ENCODE results near the gene PPP5C. TPM values are rescaled to one million over a fixed set of nuclear protein-coding genes. Genes with fewer than 3 reads are reported as not detected.

Gene PPP5C
- total and polyA plus RNA-seq, 2 of the 13 experiments (the other 11 are each of a cell fraction or from before 2014, with no cell fraction given): 41.6 to 67.9 TPM

DNA sequence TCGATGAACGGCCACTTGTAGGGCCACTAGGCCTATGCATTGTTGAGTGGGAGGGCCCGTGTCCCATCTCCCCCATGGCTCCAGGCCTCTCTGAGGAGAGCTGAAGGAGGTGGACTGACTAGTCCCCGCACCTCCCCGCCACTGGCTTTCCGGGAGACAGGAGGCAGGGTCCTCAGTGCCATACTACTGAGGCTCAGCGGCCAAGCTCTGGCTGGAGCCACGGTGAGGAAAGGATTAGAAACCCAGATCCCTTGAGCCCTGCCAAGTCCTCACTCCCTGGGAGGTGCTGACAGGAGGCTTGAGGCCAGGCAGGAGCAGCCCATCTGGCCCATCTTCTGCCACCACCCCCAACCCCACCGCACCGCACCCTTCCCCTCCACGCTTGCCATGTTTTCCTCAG lies 37.5 kb downstream of the PPP5C start:
- WGBS (ENCODE audit: low lambda C conversion rate): 100% methylated on average over 5 of the region's 11 CpGs
- Histone ChIP-seq H3K9me3 (ENCODE audit: low read length) (no peaks in the 10 kb centered on the region), H3K4me1 (ENCODE audit: insufficient read depth, low read length) (peaks cover 11% of the 10 kb centered on the region), H3K79me2 (ENCODE audit: insufficient read depth, low read length) (no peaks in the 10 kb centered on the region), H3K4me2 (ENCODE audit: low read depth, low read length) (no peak overlapping the region), H3K27ac (ENCODE audit: extremely low read length, insufficient read depth, low read length) (no peak overlapping the region), H3K4me3 (replicated peaks in 1 of 3; ENCODE audit: insufficient read depth in 1 of 3, low read depth in 2 of 3, low read length in 3 of 3) (no peak overlapping the region), H4K20me1 (ENCODE audit: insufficient read depth, low read length) (no peaks in the 10 kb centered on the region), H2AFZ (ENCODE audit: low read length) (no peak overlapping the region), H3K27me3 (ENCODE audit: control insufficient read depth in 1 of 2, insufficient read depth in 2 of 2, low read length in 2 of 2) (no peaks in the 10 kb centered on the region), H3K36me3 (replicated peaks in 1 of 2; ENCODE audit: control insufficient read depth in 1 of 2, insufficient read depth in 2 of 2, low read length in 2 of 2) (peaks cover 16 to 75% of the 10 kb centered on the region in 2 experiments), H3K9ac (ENCODE audit: insufficient read depth, low read depth, low read length) (no peak overlapping the region)
- no peak for DNase-seq (ENCODE audit: low spot score)
- no TSS peak for BruUV-seq (replicated peaks)
- ChIA-PET POLR2A (no interaction called here), CTCF (ENCODE audit: low intra/inter-chr PET ratio, low total read pairs) (no interaction called here)
- ATAC-seq: no peak
- intact Hi-C loops (cut with micrococcal nuclease; ENCODE audit: unreplicated experiment) (no loop called here), in situ Hi-C loops (cut with HindIII; ENCODE audit: extremely low pct_ligation_motif_present, low pct_unique_long_range_greater_than_20kb) (no loop called here)
- FAIRE-seq: no peak
- TF ChIP-seq NR2F1 (CRISPR knock-in tag; IDR thresholded peaks at IDR 0.05) (no peak), HDAC6 (IDR thresholded peaks at IDR 0.05; ENCODE audit: low read depth, low read length) (no peak), ZNF484 (CRISPR knock-in tag; IDR thresholded peaks at IDR 0.05; ENCODE audit: borderline replicate concordance, low read depth) (no peak), ZNF441 (CRISPR knock-in tag; IDR thresholded peaks at IDR 0.05; ENCODE audit: borderline replicate concordance) (no peak), ISL2 (CRISPR knock-in tag; IDR thresholded peaks at IDR 0.05) (no peak), ZNF563 (CRISPR knock-in tag; IDR thresholded peaks at IDR 0.05) (no peak), ZNF557 (CRISPR knock-in tag; IDR thresholded peaks at IDR 0.05) (no peak), FOXO1 (CRISPR knock-in tag; IDR thresholded peaks at IDR 0.05) (no peak), NAIF1 (CRISPR knock-in tag; IDR thresholded peaks at IDR 0.05; ENCODE audit: borderline replicate concordance) (no peak), ZSCAN29 (CRISPR knock-in tag; conservative IDR thresholded peaks at IDR 0.05) (no peak), SMAD1 (CRISPR knock-in tag; IDR thresholded peaks at IDR 0.05; ENCODE audit: borderline replicate concordance, low read depth) (no peak)
- TF ChIP-seq, protein P1, sequence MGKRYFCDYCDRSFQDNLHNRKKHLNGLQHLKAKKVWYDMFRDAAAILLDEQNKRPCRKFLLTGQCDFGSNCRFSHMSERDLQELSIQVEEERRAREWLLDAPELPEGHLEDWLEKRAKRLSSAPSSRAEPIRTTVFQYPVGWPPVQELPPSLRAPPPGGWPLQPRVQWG (CRISPR knock-in tag; IDR thresholded peaks at IDR 0.05; ENCODE audit: borderline replicate concordance, low read depth): no peak
- TF ChIP-seq, protein P2, sequence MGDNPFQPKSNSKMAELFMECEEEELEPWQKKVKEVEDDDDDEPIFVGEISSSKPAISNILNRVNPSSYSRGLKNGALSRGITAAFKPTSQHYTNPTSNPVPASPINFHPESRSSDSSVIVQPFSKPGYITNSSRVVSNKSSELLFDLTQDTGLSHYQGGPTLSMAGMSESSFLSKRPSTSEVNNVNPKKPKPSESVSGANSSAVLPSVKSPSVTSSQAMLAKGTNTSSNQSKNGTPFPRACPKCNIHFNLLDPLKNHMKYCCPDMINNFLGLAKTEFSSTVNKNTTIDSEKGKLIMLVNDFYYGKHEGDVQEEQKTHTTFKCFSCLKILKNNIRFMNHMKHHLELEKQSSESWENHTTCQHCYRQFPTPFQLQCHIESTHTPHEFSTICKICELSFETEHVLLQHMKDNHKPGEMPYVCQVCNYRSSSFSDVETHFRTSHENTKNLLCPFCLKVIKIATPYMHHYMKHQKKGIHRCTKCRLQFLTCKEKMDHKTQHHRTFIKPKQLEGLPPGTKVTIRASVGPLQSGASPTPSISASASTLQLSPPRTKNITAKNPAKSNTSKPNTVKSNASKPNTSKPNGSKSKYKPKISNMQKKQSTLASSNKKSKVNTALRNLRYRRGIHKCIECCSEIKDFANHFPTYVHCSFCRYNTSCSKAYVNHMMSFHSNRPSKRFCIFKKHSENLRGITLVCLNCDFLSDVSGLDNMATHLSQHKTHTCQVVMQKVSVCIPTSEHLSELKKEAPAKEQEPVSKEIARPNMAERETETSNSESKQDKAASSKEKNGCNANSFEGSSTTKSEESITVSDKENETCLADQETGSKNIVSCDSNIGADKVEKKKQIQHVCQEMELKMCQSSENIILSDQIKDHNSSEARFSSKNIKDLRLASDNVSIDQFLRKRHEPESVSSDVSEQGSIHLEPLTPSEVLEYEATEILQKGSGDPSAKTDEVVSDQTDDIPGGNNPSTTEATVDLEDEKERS (CRISPR knock-in tag; IDR thresholded peaks at IDR 0.05): no peak
